A673 (cell line): ENCODE data around the gene TTLL5. TPM values are rescaled to one million over a fixed set of nuclear protein-coding genes. Genes with fewer than 3 reads are reported as not detected.
A peak's percentile ranks its signal among the peaks of the same experiment; 100 is the strongest.

Experiments used
- Bru-seq: library from RNA; stranded (reverse); fragments of 400-500 nt; gene quantifications from one replicate; lab custom pipeline; 2021; lab: Mats Ljungman, UMichigan
- BruChase-seq, 2 experiments: library from RNA; stranded (reverse); fragments of 400-500 nt; gene quantifications; one replicate each; lab custom pipeline; 2021; lab: Mats Ljungman, UMichigan
- BruUV-seq: library from RNA; stranded (reverse); fragments of 400-500 nt; replicated peaks from 2 replicates; lab custom pipeline; 2021; lab: Mats Ljungman, UMichigan
- CTCF ChIA-PET: fragments of 300-600 bp; sonication (Branson Sonifier 250); formaldehyde crosslinking; loops from one replicate; lab custom pipeline; 2022; ENCODE audit warnings: antibody characterized with exemption; lab: Charles Lee
- POLR2A ChIA-PET: fragments of 300-600 bp; sonication (Branson Sonifier 250); formaldehyde crosslinking; loops from one replicate; lab custom pipeline; 2022; ENCODE audit warnings: antibody characterized with exemption; ENCODE audit not compliant: low non-redundant PET; lab: Charles Lee
- DNase-seq: peaks from one replicate; pipeline ENCODE4 v3.0.0-alpha.2; 2015; ENCODE audit warnings: low spot score
- H3K27ac ChIP-seq: fragments of 200-600 bp; sonication (generic); 2 replicates; pipeline ENCODE4 v1.5.1; 2016; ENCODE audit warnings: mixed run types, low read depth, mild to moderate bottlenecking, mixed read lengths, antibody characterized with exemption, low read length; ENCODE audit not compliant: poor library complexity, severe bottlenecking
- H3K27me3 ChIP-seq: fragments of 200-600 bp; sonication (generic); replicated peaks from 2 replicates; pipeline ENCODE4 v1.6.1; 2017; ENCODE audit warnings: mixed run types, low read depth, mild to moderate bottlenecking, mixed read lengths, antibody characterized with exemption, low read length; ENCODE audit not compliant: insufficient read depth, poor library complexity
- H3K36me3 ChIP-seq: fragments of 200-600 bp; sonication (generic); 2 replicates; pipeline ENCODE4 v1.6.1; 2016; ENCODE audit warnings: mixed run types, mild to moderate bottlenecking, mixed read lengths, antibody characterized with exemption, low read length; ENCODE audit not compliant: insufficient read depth, poor library complexity, severe bottlenecking
- H3K4me1 ChIP-seq: fragments of 200-600 bp; sonication (generic); 2 replicates; pipeline ENCODE4 v1.6.1; 2017; ENCODE audit warnings: mixed run types, mild to moderate bottlenecking, mixed read lengths, antibody characterized with exemption, low read length; ENCODE audit not compliant: insufficient read depth, poor library complexity, severe bottlenecking
- H3K4me3 ChIP-seq: fragments of 200-600 bp; sonication (generic); 2 replicates; pipeline ENCODE4 v1.5.1; 2016; ENCODE audit warnings: low read depth, mixed run types, mild to moderate bottlenecking, mixed read lengths, low read length; ENCODE audit not compliant: poor library complexity, severe bottlenecking
- H3K9me3 ChIP-seq: fragments of 200-600 bp; sonication (generic); 2 replicates; pipeline ENCODE4 v1.6.1; 2016; ENCODE audit warnings: mixed run types, low read depth, mild to moderate bottlenecking, mixed read lengths, antibody characterized with exemption, low read length; ENCODE audit not compliant: poor library complexity, severe bottlenecking
- CTCF ChIP-seq: fragments of 300-800, 200-600 bp; sonication (generic); conservative IDR thresholded peaks from 2 replicates; pipeline ENCODE4 v1.5.1; 2017; ENCODE audit warnings: low read depth, mild to moderate bottlenecking, antibody characterized with exemption, low read length, moderate library complexity, mixed read lengths
- EZH2 ChIP-seq: fragments of 200-600 bp; sonication (generic); IDR thresholded peaks from 2 replicates; pipeline ENCODE4 v1.6.1; 2017; ENCODE audit warnings: borderline replicate concordance, low read depth, mild to moderate bottlenecking, mixed read lengths, antibody characterized with exemption, low read length; ENCODE audit not compliant: poor library complexity, severe bottlenecking
- intact Hi-C: fragments of 100-400 bp; cut with micrococcal nuclease; formaldehyde crosslinking; loops from one replicate; pipeline ENCODE4 v1.10.0; 2022; ENCODE audit not compliant: unreplicated experiment
- long read RNA-seq: library from polyadenylated mRNA; stranded (forward); transcript quantifications from one replicate; pipeline ENCODE4 v2.0.0, GENCODE V29; 2022
- total RNA-seq: library from RNA; stranded (reverse); gene quantifications from 2 replicates; pipeline ENCODE4 v1.2.3, GENCODE V29; 2021

TTLL5 gene
- total RNA-seq (56.4 and 56.7 TPM in 2 replicates), Bru-seq, nascent RNA (percentile 81 among the genes with signal in this experiment), BruChase-seq, experiment 1, labeled RNA remaining after a 2-hour chase (percentile 74 among the genes with signal in this experiment), BruChase-seq, experiment 2, labeled RNA remaining after a 6-hour chase (percentile 71 among the genes with signal in this experiment)
- long read RNA-seq, full-length matches to known transcripts = 8 of 20 reads
- long read RNA-seq, partial matches to known transcripts = 3 of 20 reads
- long read RNA-seq, other reads (novel, unspliced or antisense) = 9 of 20 reads

- DNase-seq = peak; percentile 99
- peak within 1 kb of the TSS; percentile 76 for H3K27ac ChIP-seq
- no peaks in the 10 kb centered on the region for H3K9me3 ChIP-seq
- ChIA-PET CTCF (interaction anchor here (0.6 to 1.0 kb wide), 3 partner anchors 42 to 482 kb away, joined by 3 to 6 read pairs (median 4); no protein-coding TSS in a partner anchor), POLR2A (interaction anchor here (0.7 kb wide), 2 partner anchors 14 to 458 kb away, joined by 3 to 8 read pairs; no protein-coding TSS in a partner anchor)
- H3K36me3 ChIP-seq = peaks cover 34% of the 10 kb centered on the region
- no peaks in the 10 kb centered on the region for H3K27me3 ChIP-seq
- no peaks in the 10 kb centered on the region for H3K4me1 ChIP-seq
- H3K4me3 ChIP-seq = peak within 1 kb of the TSS; percentile 84
- TF ChIP-seq CTCF (no peak), EZH2 (no peak)
- BruUV-seq = no TSS peak
- intact Hi-C loops = no loop called here
Observed at GRCh38 chr14:75660630-75661498, at the start of gene TTLL5, which contains the start of gene ERG28. TSS of gene TTLL5 (plus strand) at chr14:75661246. CDS start at chr14:75663150, 1,904 bp downstream. TSS of gene ERG28 (minus strand) at chr14:75660876. CDS start at chr14:75657502, 3,374 bp downstream.

GRCh38 chr14:75612157-75612556, 48.9 kb upstream of the TTLL5 start:
- intact Hi-C loops = no loop called here
- Histone ChIP-seq H3K36me3 (no peaks in the 10 kb centered on the region), H3K27me3 (peaks cover 25% of the 10 kb centered on the region), H3K4me1 (no peaks in the 10 kb centered on the region), H3K9me3 (no peaks in the 10 kb centered on the region), H3K27ac (no peak overlapping the region), H3K4me3 (no peak overlapping the region)
- no peak for DNase-seq
- CTCF ChIA-PET = no interaction called here
- POLR2A ChIA-PET = no interaction called here
- TF ChIP-seq EZH2 (no peak), CTCF (no peak)
- BruUV-seq = no TSS peak

GRCh38 chr14:75614179-75614578, 46.9 kb upstream of the TTLL5 start:
- H3K4me1 ChIP-seq = no peaks in the 10 kb centered on the region
- no peak overlapping the region for H3K27ac ChIP-seq
- H3K36me3 ChIP-seq = no peaks in the 10 kb centered on the region
- peaks cover 21% of the 10 kb centered on the region for H3K27me3 ChIP-seq
- no peak for DNase-seq
- no peak for TF ChIP-seq CTCF
- TF ChIP-seq EZH2 = no peak
- intact Hi-C loops = no loop called here
- no TSS peak for BruUV-seq
- POLR2A ChIA-PET = no interaction called here
- no peak overlapping the region for H3K4me3 ChIP-seq
- H3K9me3 ChIP-seq = no peaks in the 10 kb centered on the region
- CTCF ChIA-PET = no interaction called here
